Endothelial cell (in vitro differentiated cells): ENCODE measurements around the gene BNC2. TPM values are rescaled to one million over a fixed set of nuclear protein-coding genes. Genes with fewer than 3 reads are reported as not detected.

Source experiments
- DNase-seq: peaks from one replicate; pipeline ENCODE4 v3.0.0; 2021; ENCODE audit warnings: low spot score
- H3K27ac Mint-ChIP-seq: one replicate; pipeline ENCODE4 v1.8.0; 2021; ENCODE audit warnings: mixed read lengths, inconsistent platforms; ENCODE audit not compliant: unreplicated experiment
- H3K27me3 Mint-ChIP-seq: one replicate; pipeline ENCODE4 v1.8.0; 2021; ENCODE audit warnings: mild to moderate bottlenecking, moderate library complexity, mixed read lengths, inconsistent platforms; ENCODE audit not compliant: unreplicated experiment
- H3K36me3 Mint-ChIP-seq: one replicate; pipeline ENCODE4 v1.8.0; 2021; ENCODE audit warnings: mild to moderate bottlenecking, low read depth, mixed read lengths, inconsistent platforms; ENCODE audit not compliant: unreplicated experiment
- H3K4me1 Mint-ChIP-seq: one replicate; pipeline ENCODE4 v1.8.0; 2021; ENCODE audit warnings: mild to moderate bottlenecking, mixed read lengths, inconsistent platforms; ENCODE audit not compliant: unreplicated experiment
- H3K4me3 Mint-ChIP-seq: one replicate; pipeline ENCODE4 v1.8.0; 2021; ENCODE audit warnings: mild to moderate bottlenecking, mixed read lengths, inconsistent platforms; ENCODE audit not compliant: unreplicated experiment
- H3K9me3 Mint-ChIP-seq: one replicate; pipeline ENCODE4 v1.8.0; 2021; ENCODE audit warnings: mixed read lengths, inconsistent platforms; ENCODE audit not compliant: unreplicated experiment
- total RNA-seq: library from RNA; stranded (reverse); fragmentation: NEBNext Ultra II Directional; extraction: Animal tissue kit (Norgen Biotek cat#: 25700); gene quantifications from one replicate; pipeline ENCODE4 v1.2.1, GENCODE V29; 2021; ENCODE audit not compliant: unreplicated experiment
- TF ChIP-seq, protein P1 (sequence below): fragments of 200-600 bp; sonication (generic); IDR thresholded peaks from one replicate; pipeline ENCODE4 v1.5.0; 2021; ENCODE audit warnings: antibody characterized with exemption; ENCODE audit not compliant: unreplicated experiment

Gene BNC2
- total RNA-seq, 1 donor from 2014 or later: 20.1 TPM

DNA sequence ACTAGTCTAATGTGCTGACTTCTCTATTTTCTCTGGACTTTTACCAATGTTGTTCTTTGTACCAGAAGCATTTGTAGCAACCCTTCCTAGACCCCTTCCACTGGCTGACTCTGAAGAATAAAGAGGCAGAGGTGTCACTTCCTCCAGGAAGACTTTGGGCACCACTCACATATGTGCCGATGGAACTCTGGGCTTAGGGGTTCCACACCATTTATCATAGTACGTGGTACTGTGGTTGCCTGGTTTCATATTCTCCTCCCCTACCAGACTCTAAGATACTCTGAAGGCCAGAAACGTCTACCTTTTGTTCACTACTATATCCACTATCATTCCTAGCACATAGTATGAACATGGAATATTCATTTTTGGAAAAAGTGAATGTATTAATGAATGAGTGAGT lies 88.0 kb downstream of the BNC2 start:
- Mint-ChIP-seq H3K9me3 (no peaks in the 10 kb centered on the region), H3K4me3 (no peak overlapping the region), H3K36me3 (no peaks in the 10 kb centered on the region), H3K27me3 (peaks cover 4% of the 10 kb centered on the region), H3K4me1 (peaks cover 19% of the 10 kb centered on the region), H3K27ac (no peak overlapping the region)
- DNase-seq: no peak
- TF ChIP-seq, protein P1, sequence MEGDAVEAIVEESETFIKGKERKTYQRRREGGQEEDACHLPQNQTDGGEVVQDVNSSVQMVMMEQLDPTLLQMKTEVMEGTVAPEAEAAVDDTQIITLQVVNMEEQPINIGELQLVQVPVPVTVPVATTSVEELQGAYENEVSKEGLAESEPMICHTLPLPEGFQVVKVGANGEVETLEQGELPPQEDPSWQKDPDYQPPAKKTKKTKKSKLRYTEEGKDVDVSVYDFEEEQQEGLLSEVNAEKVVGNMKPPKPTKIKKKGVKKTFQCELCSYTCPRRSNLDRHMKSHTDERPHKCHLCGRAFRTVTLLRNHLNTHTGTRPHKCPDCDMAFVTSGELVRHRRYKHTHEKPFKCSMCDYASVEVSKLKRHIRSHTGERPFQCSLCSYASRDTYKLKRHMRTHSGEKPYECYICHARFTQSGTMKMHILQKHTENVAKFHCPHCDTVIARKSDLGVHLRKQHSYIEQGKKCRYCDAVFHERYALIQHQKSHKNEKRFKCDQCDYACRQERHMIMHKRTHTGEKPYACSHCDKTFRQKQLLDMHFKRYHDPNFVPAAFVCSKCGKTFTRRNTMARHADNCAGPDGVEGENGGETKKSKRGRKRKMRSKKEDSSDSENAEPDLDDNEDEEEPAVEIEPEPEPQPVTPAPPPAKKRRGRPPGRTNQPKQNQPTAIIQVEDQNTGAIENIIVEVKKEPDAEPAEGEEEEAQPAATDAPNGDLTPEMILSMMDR: no peak

DNA sequence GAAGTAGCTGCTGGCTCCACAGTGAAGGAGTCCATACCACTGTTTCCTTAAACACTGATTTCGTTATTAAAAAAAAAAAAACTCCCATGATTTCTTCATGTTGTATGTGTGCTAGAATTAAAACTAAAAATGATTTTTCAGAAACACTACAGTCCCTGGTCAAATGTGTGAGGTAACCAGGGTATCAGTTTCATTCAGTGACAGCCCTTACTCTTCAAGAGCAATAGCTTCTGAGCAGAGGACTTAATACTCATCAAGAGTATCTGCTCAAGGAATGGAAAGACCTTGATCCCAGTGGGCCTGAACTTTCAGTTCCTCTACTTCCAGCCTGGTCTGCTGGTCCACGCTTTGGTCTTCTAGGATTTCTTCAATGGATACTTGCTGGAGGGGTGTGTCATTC lies 95.1 kb downstream of the BNC2 start:
- H3K36me3 Mint-ChIP-seq: no peaks in the 10 kb centered on the region
- DNase-seq: no peak
- TF ChIP-seq, protein P1: no peak
- no peak overlapping the region for H3K4me3 Mint-ChIP-seq
- no peak overlapping the region for H3K27ac Mint-ChIP-seq
- H3K9me3 Mint-ChIP-seq: no peaks in the 10 kb centered on the region
- H3K27me3 Mint-ChIP-seq: no peaks in the 10 kb centered on the region
- no peaks in the 10 kb centered on the region for H3K4me1 Mint-ChIP-seq

DNA sequence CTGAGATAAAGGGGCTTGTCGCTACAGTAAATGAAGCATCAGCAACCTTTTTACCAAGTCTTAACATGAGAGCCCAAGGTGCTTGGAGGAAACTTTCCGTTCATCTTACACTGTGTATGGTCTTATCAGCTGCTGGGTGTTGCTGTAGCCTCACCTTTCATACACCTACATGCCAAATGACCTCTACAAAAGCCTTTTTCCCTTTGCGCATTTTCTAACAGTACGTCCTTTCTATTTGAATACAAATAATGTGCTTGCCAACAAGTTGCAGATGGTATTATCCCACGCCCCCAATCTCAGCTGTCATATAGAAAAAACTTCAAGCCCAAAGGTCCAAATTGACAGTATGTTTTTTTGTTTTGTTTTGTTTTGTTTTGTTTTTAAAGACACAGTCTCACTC lies 96.9 kb downstream of the BNC2 start:
- Mint-ChIP-seq H3K27ac (no peak overlapping the region), H3K9me3 (no peaks in the 10 kb centered on the region)

DNA sequence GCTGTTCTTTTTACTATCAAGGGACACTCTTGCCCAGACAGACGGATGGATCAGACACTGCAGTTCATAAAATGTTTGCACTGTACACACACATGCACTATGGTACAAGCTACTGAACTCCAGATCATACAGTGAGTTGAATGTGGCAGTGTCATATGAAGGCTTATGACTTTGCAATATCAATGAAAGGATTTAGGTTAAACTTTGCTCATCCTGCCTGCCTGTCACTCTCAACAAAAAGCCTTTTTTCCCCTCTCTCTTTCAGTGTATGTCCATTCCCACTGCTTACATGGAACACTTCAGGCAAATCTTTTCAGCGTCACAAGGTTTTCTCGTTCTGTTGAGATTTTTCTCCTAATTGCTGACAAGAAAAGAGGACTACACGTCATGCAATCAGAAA lies 97.4 kb downstream of the BNC2 start:
- H3K27me3 Mint-ChIP-seq: no peaks in the 10 kb centered on the region
- no peaks in the 10 kb centered on the region for H3K9me3 Mint-ChIP-seq
- DNase-seq: no peak
- TF ChIP-seq, protein P1: no peak
- H3K4me1 Mint-ChIP-seq: peaks cover 6% of the 10 kb centered on the region
- H3K27ac Mint-ChIP-seq: no peak overlapping the region
- H3K4me3 Mint-ChIP-seq: no peak overlapping the region
- H3K36me3 Mint-ChIP-seq: no peaks in the 10 kb centered on the region

More for the DNA sequence above, 96.9 kb downstream of the BNC2 start:
- no peak overlapping the region for H3K4me3 Mint-ChIP-seq
- H3K36me3 Mint-ChIP-seq: no peaks in the 10 kb centered on the region
- H3K27me3 Mint-ChIP-seq: no peaks in the 10 kb centered on the region
- no peak for DNase-seq
- TF ChIP-seq, protein P1: no peak
- H3K4me1 Mint-ChIP-seq: peaks cover 6% of the 10 kb centered on the region

DNA sequence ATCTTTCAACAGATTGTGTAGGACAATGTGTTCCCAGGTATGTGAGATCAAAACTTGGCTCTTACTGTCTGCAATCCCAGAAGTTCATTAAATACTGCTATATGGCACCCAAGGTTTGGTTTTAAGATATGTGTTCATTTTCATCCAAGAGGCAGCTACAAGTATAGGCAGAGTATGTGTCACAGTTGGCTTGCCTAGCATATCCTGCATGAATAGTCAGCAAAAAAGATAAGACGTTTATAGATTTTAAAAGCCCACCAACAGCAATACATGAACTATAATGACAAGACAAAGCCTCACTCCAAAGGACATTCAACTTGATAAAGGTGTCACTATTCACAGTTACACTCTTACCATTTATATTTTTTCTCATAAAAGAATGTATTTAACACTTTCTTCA lies 99.1 kb downstream of the BNC2 start:
- Mint-ChIP-seq H3K36me3 (no peaks in the 10 kb centered on the region), H3K27ac (no peak overlapping the region), H3K4me3 (no peak overlapping the region), H3K4me1 (peaks cover 6% of the 10 kb centered on the region), H3K9me3 (no peaks in the 10 kb centered on the region), H3K27me3 (no peaks in the 10 kb centered on the region)
- TF ChIP-seq, protein P1: no peak
- DNase-seq: no peak
